ENCODE measurements around the gene SAA1. TPM values are rescaled to one million over a fixed set of nuclear protein-coding genes. Genes with fewer than 3 reads are reported as not detected.
A peak's percentile ranks its signal among the peaks of the same experiment; 100 is the strongest.

The SAA1 gene
- total RNA-seq, 2 experiments from 2014 or later = not detected

DNA sequence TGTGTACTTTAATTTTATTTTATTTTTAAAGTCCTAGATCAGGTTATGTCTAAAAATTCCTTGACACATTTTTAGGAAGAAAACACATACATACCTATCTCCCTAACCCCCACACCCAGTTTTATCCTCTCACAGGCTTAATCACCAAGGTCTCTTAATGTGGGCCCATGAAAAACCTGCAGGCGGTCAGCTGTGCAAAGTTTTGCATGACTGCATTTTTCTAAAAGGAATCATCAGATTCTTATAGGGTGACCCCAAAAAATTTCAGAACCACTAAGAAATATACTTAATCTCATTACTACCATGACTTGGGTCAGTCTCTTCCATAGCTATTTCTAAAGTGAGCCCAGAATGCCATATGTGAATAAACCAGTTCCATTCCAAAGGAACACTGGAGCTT is 19.8 kb downstream of the SAA1 start:
- no peak overlapping the region for H3K27ac Mint-ChIP-seq
- ATAC-seq (no peak), DNase-seq (no peak)
- CTCF ChIA-PET = interaction anchor here (0.6 to 1.6 kb wide), 4 partner anchors 14 to 436 kb away, joined by 3 read pairs; no protein-coding TSS in a partner anchor
- no peaks in the 10 kb centered on the region for H3K27me3 Mint-ChIP-seq
- H3K9me3 Mint-ChIP-seq (ENCODE audit: low read depth) = no peaks in the 10 kb centered on the region
- H3K36me3 Mint-ChIP-seq (ENCODE audit: low read depth) = peaks cover 28% of the 10 kb centered on the region
- H3K4me3 Mint-ChIP-seq = no peak overlapping the region
- POLR2A ChIA-PET = no interaction called here
- no peaks in the 10 kb centered on the region for H3K4me1 Mint-ChIP-seq
- intact Hi-C loops (cut with DNase I, micrococcal nuclease) = no loop called here

DNA sequence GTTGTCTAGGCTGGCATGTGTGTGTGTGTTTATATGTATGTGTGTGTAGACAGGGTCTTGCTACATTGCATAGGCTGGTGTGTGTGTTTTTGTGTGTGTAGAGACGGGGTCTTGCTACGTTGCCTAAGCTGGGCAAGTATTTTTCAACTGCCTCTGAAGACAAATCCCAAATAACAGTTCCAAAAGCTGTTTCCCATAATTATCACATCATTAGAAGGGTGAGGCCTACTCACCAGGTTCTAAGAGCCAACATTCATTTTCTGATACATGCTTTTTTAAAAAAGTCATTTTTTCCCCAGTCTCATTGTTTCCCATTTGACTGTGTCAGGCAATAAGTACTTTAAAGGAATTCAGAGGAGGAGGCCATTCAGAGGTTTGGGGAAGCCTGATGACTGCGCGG is 22.8 kb downstream of the SAA1 start:
- no peak for ATAC-seq
- Mint-ChIP-seq H3K36me3 (ENCODE audit: low read depth) (peaks cover 32% of the 10 kb centered on the region), H3K9me3 (ENCODE audit: low read depth) (no peaks in the 10 kb centered on the region), H3K27me3 (no peaks in the 10 kb centered on the region), H3K4me3 (no peak overlapping the region), H3K27ac (no peak overlapping the region), H3K4me1 (no peaks in the 10 kb centered on the region)
- intact Hi-C loops (cut with DNase I, micrococcal nuclease) = no loop called here
- no peak for DNase-seq
- ChIA-PET POLR2A (no interaction called here), CTCF (interaction anchor here (1.2 kb wide), 1 partner anchor 173 kb away, joined by 3 read pairs; no protein-coding TSS in a partner anchor)

DNA sequence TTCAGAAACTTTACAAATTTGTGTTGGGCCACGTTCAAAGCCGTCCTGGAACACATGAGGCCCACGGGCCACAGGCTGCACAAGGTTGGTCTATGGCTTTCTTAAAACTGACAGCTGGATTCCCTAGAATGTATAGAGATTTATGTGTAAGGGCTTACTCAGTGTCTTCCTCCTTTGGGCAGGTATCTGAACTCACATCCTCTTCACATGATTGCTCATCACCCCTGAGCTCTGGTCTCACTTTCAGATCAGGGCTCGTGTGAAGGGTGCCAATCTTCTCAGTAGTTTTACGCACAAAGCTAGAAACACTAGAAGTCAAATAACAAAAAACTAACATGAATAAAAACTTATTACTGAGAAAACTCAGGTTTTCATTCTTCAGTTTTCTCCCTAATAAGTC is 28.8 kb downstream of the SAA1 start:
- peaks cover 52% of the 10 kb centered on the region for H3K36me3 Mint-ChIP-seq (ENCODE audit: low read depth)

DNA sequence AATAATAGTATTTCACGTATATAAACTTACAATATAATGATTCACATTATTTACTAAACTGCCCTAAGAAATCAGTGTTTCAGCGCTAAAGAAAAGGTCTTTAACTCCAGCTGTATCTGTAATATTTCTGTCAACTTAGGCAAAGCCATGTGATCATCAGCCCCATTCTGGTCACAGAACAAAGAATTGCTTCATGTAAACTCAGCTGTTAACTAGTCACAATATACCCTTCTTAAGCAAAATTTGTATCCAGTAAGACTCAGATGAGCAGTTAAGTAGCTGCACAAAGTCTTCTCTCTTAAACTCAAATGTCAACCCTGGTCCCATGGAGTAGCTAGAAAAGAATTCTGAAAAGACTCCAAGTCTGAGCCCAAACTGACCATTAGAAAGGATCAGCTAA is 29.3 kb downstream of the SAA1 start:
- ChIA-PET POLR2A (no interaction called here), CTCF (interaction anchor here (0.6 to 1.2 kb wide), 4 partner anchors 11 to 426 kb away, joined by 3 to 5 read pairs (median 4); no protein-coding TSS in a partner anchor)
- Mint-ChIP-seq H3K9me3 (ENCODE audit: low read depth) (no peaks in the 10 kb centered on the region), H3K36me3 (ENCODE audit: low read depth) (peaks cover 53% of the 10 kb centered on the region), H3K27ac (no peak overlapping the region), H3K27me3 (no peaks in the 10 kb centered on the region), H3K4me3 (no peak overlapping the region), H3K4me1 (peaks cover 13% of the 10 kb centered on the region)
- ATAC-seq (no peak), DNase-seq (no peak)
- intact Hi-C loops (cut with DNase I, micrococcal nuclease) = no loop called here

More for the DNA sequence above, 28.8 kb downstream of the SAA1 start:
- DNase-seq (peak; percentile 19), ATAC-seq (peak; percentile 94)
- no peak overlapping the region for H3K27ac Mint-ChIP-seq
- H3K9me3 Mint-ChIP-seq (ENCODE audit: low read depth) = no peaks in the 10 kb centered on the region
- POLR2A ChIA-PET = no interaction called here
- intact Hi-C loops (cut with DNase I, micrococcal nuclease) = no loop called here
- H3K27me3 Mint-ChIP-seq = no peaks in the 10 kb centered on the region
- H3K4me1 Mint-ChIP-seq = peaks cover 13% of the 10 kb centered on the region
- CTCF ChIA-PET = interaction anchor here (0.6 to 1.2 kb wide), 2 partner anchors 184 to 378 kb away, joined by 3 to 5 read pairs; no protein-coding TSS in a partner anchor
- no peak overlapping the region for H3K4me3 Mint-ChIP-seq

DNA sequence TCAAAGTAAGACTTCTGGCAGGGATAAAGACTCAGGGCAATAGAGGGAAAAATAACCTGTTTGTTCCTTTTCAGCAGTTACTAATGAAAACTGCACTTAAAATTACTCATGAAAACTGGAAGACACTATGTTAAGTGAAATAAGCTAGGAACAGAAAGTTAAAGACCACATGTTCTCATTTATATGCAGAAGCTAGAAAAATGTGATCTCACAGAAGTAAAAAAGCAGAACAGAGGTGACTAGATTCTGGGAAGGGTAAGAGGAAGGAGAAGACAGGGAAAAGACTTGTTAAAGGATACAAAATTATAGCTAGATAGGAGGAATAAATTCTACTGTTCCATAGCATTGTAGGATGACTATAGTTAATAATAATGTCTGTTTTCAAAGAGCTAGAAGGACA is 33.7 kb downstream of the SAA1 start:
- ChIA-PET CTCF (interaction anchor here (1.0 to 1.3 kb wide), 4 partner anchors 8 to 56 kb away, joined by 3 to 5 read pairs (median 4); no protein-coding TSS in a partner anchor), POLR2A (interaction anchor here (0.6 kb wide), 1 partner anchor 17 kb away, joined by 4 read pairs; no protein-coding TSS in a partner anchor)
- no peaks in the 10 kb centered on the region for H3K27me3 Mint-ChIP-seq

DNA sequence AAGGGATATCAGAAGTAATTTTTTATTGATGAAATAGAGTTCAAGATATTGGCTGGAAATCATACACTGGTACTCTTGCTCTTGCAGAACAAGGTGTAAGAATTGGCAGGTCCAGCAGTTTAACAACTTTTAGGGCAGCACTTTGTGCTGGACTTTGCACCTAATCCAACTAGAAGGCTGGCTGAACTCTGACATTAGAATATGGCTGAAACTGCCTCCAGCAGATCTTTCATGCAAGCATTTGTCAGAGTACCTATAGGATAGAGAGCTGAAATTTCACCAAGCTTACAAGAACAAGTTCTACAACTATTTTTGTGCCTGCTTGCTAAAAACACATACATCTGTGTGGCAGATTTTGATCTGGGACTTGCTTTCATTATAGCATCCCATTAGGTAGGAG is 38.7 kb downstream of the SAA1 start:
- DNase-seq (no peak), ATAC-seq (no peak)
- Mint-ChIP-seq H3K4me1 (peaks cover under 1% of the 10 kb centered on the region), H3K27ac (no peak overlapping the region), H3K9me3 (ENCODE audit: low read depth) (no peaks in the 10 kb centered on the region), H3K27me3 (no peaks in the 10 kb centered on the region), H3K36me3 (ENCODE audit: low read depth) (peaks cover 37% of the 10 kb centered on the region), H3K4me3 (no peak overlapping the region)
- POLR2A ChIA-PET = no interaction called here
- CTCF ChIA-PET = no interaction called here
- intact Hi-C loops (cut with DNase I, micrococcal nuclease) = no loop called here

More for the DNA sequence above, 33.7 kb downstream of the SAA1 start:
- ATAC-seq (no peak), DNase-seq (no peak)
- no peak overlapping the region for H3K4me3 Mint-ChIP-seq
- H3K27ac Mint-ChIP-seq = peak overlapping the region; percentile 1
- intact Hi-C loops (cut with DNase I, micrococcal nuclease) = no loop called here
- H3K4me1 Mint-ChIP-seq = peaks cover 8% of the 10 kb centered on the region
- no peaks in the 10 kb centered on the region for H3K9me3 Mint-ChIP-seq (ENCODE audit: low read depth)
- peaks cover 43% of the 10 kb centered on the region for H3K36me3 Mint-ChIP-seq (ENCODE audit: low read depth)

DNA sequence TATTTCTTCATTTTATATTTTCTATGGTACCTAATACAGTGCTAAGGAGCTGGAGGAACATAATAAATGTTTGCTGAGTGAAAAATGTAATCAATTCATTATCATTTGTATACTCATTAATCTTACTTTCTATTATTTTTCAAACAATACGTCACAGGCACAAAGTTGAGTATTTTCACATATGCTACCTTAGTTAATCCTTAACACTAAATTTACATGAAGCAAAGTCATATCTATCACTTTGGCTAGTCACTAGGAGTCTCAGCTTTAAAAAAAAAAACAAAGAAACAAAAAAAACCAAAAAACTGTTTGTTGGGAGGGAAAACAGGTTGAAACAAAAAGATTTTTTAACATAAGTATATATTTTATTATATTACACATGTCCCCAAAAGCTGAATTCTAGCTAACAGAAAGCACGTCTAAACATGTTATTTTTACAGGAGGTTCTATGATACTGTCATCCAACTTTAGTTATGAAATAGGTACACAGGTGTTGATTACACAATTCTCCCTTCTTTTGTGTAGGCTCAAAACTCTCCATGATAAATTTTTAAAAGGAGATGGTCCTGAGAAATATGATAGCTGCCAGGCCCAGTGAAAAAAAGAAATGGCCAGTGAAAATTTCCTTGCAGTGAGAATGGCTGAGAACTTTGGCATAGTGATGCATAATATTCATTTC is 41.5 kb downstream of the SAA1 start:
- Mint-ChIP-seq H3K27me3 (no peaks in the 10 kb centered on the region), H3K27ac (no peak overlapping the region), H3K4me3 (no peak overlapping the region), H3K9me3 (ENCODE audit: low read depth) (no peaks in the 10 kb centered on the region), H3K4me1 (no peaks in the 10 kb centered on the region), H3K36me3 (ENCODE audit: low read depth) (peaks cover 43% of the 10 kb centered on the region)
- ChIA-PET CTCF (interaction anchor here (0.7 to 1.3 kb wide), 5 partner anchors 7 to 179 kb away, joined by 3 to 4 read pairs (median 4); no protein-coding TSS in a partner anchor), POLR2A (no interaction called here)
- DNase-seq (no peak), ATAC-seq (no peak)
- intact Hi-C loops (cut with DNase I, micrococcal nuclease) = no loop called here

DNA sequence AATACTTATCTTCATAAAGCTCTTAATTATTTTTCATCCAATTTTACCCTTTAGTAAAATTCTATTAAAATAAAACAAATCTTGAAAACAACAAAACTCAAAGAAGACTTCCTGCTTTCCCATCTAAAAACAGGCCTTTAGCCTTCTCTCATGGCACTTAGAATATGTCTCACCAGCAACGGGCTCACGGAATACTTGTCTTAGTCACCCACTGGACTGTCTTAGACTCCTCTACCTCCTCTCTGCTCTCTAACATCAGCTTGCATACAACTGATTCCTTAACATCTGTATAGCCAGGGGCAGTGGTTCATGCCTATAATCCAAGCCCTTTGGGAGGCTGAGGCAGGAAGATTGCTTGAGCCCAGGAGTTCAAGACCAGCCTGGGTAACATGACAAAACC is 42.2 kb downstream of the SAA1 start:
- Mint-ChIP-seq H3K4me3 (no peak overlapping the region), H3K4me1 (peaks cover 5% of the 10 kb centered on the region), H3K27me3 (no peaks in the 10 kb centered on the region), H3K36me3 (ENCODE audit: low read depth) (peaks cover 39% of the 10 kb centered on the region), H3K27ac (no peak overlapping the region), H3K9me3 (ENCODE audit: low read depth) (no peaks in the 10 kb centered on the region)
- DNase-seq (no peak), ATAC-seq (no peak)
- ChIA-PET CTCF (interaction anchor here (0.8 to 1.0 kb wide), 3 partner anchors 8 to 180 kb away, joined by 3 to 4 read pairs (median 4); no protein-coding TSS in a partner anchor), POLR2A (no interaction called here)
- intact Hi-C loops (cut with DNase I, micrococcal nuclease) = no loop called here

DNA sequence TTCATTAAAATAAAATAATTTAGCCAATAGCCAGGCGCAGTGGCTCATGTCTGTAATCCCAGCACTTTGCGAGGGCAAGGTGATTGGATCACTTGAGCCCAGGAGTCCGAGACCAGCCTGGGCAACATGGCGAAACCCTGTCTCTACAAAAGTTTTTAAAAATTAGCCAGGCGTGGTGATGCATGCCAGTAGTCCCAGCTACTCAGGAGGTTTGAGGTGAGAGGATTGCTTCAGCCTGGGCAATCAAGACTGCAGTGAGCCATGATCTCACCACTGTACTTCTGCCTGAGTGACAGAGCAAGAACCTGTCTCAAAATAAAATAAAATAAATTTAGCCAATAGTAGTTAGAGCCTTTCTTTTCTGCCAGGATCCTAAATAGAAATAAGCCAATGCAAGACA is 43.6 kb downstream of the SAA1 start:
- ATAC-seq = no peak
- H3K27ac Mint-ChIP-seq = no peak overlapping the region
- ChIA-PET POLR2A (no interaction called here), CTCF (interaction anchor here (1.9 kb wide), 1 partner anchor 11 kb away, joined by 7 read pairs; no protein-coding TSS in a partner anchor)
- no peak for DNase-seq
- peaks cover 41% of the 10 kb centered on the region for H3K36me3 Mint-ChIP-seq (ENCODE audit: low read depth)
- intact Hi-C loops (cut with DNase I, micrococcal nuclease) = no loop called here
- no peak overlapping the region for H3K4me3 Mint-ChIP-seq
- no peaks in the 10 kb centered on the region for H3K27me3 Mint-ChIP-seq
- H3K9me3 Mint-ChIP-seq (ENCODE audit: low read depth) = no peaks in the 10 kb centered on the region
- peaks cover 7% of the 10 kb centered on the region for H3K4me1 Mint-ChIP-seq

DNA sequence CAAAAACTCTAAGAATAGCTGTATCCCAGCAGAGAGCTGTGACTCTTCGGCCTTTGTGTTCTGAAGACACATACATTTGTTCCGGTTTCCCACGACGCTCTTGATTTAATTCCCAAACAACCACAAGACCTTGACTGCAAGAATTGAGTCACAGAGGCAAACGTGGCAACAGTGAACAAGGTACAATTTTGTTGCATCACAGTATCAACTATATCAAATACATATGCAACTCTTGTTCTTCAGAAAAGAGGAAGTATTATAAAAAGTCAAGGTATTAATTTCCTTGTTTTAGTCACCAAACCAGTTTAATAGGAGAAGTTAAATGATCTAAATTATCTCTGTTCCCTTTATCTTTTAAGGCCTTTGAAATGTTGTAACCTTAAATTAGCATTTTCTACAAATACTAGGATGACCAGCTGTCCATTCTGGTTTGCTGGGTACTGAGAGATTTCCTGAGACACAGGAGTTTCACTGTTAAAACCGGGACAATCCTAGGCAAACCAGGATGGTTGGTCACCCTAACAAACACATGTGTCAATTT is 44.8 kb downstream of the SAA1 start:
- ATAC-seq (no peak), DNase-seq (no peak)
- ChIA-PET CTCF (interaction anchor here (1.9 kb wide), 1 partner anchor 10 kb away, joined by 7 read pairs; no protein-coding TSS in a partner anchor), POLR2A (no interaction called here)
- Mint-ChIP-seq H3K27me3 (no peaks in the 10 kb centered on the region), H3K27ac (no peak overlapping the region), H3K36me3 (ENCODE audit: low read depth) (peaks cover 36% of the 10 kb centered on the region), H3K4me3 (no peak overlapping the region), H3K4me1 (peaks cover 7% of the 10 kb centered on the region), H3K9me3 (ENCODE audit: low read depth) (no peaks in the 10 kb centered on the region)
- intact Hi-C loops (cut with DNase I, micrococcal nuclease) = no loop called here

DNA sequence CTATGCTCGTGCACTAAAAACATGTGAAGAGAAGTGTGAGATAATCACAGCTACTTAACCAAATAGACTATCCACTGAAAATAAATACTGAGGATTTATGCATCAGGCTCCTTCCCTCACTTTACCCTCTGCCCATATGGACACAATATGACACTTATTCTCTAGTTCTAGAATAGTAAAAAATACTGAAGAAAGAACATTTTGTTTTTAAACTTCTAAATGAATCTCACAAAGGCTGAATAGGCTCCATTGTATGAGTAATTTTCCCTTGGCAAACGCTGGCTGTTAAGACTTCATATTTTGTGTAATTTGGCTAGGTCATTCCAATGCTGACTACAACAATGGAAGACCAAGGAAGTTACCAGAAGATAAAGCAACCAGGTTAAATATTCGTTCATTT is 45.9 kb downstream of the SAA1 start:
- no peak overlapping the region for H3K27ac Mint-ChIP-seq
- ChIA-PET POLR2A (no interaction called here), CTCF (interaction anchor here (0.6 to 1.1 kb wide), 2 partner anchors 12 to 139 kb away, joined by 3 read pairs; no protein-coding TSS in a partner anchor)
- H3K9me3 Mint-ChIP-seq (ENCODE audit: low read depth) = no peaks in the 10 kb centered on the region
- H3K27me3 Mint-ChIP-seq = no peaks in the 10 kb centered on the region
- peaks cover 7% of the 10 kb centered on the region for H3K4me1 Mint-ChIP-seq
- H3K4me3 Mint-ChIP-seq = no peak overlapping the region
- no peak for DNase-seq
- intact Hi-C loops (cut with DNase I, micrococcal nuclease) = no loop called here
- ATAC-seq = no peak
- H3K36me3 Mint-ChIP-seq (ENCODE audit: low read depth) = peaks cover 30% of the 10 kb centered on the region

Data from activated CD4-positive, alpha-beta T cell treated with anti-CD3 and anti-CD28 coated beads for 36 hours (primary cell).